HG03064 (cell line): Measurements from ENCODE around the gene SUGP1.

Experiments used
- ATAC-seq: cut with Tn5 transposase; IDR thresholded peaks from one replicate; pipeline ENCODE4 v1.9.1; 2021; ENCODE audit warnings: low read depth; ENCODE audit not compliant: unreplicated experiment

SUGP1 gene

GRCh38 chr19:19304186-19304965 lies 15.9 kb downstream of the SUGP1 start:
- no peak for ATAC-seq

DNA sequence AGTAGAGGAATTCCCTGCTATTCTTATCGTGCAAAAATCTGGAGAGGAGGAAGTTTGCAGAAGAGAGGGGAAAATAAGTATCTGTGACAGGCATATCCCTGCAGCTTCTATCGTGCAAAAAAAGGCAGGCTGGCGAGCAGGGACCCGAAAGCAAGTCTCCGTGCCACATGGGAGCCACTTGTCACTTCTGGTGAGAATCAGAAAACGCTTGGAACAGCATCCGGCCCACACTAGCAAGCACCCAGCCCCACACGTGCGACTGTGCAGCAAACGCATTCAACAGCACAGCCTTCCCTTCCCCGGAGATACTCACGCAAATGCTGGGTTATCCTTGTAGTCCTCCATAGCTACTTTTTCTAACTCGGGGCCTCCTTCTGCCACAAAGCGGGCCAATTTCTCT lies 16.9 kb downstream of the SUGP1 start:
- no peak for ATAC-seq

- ATAC-seq, result no peak
Observed at GRCh38 chr19:19300613-19301012, 19.7 kb downstream of the SUGP1 start.

GRCh38 chr19:19297759-19298158 lies 22.6 kb downstream of the SUGP1 start:
- no peak for ATAC-seq

DNA sequence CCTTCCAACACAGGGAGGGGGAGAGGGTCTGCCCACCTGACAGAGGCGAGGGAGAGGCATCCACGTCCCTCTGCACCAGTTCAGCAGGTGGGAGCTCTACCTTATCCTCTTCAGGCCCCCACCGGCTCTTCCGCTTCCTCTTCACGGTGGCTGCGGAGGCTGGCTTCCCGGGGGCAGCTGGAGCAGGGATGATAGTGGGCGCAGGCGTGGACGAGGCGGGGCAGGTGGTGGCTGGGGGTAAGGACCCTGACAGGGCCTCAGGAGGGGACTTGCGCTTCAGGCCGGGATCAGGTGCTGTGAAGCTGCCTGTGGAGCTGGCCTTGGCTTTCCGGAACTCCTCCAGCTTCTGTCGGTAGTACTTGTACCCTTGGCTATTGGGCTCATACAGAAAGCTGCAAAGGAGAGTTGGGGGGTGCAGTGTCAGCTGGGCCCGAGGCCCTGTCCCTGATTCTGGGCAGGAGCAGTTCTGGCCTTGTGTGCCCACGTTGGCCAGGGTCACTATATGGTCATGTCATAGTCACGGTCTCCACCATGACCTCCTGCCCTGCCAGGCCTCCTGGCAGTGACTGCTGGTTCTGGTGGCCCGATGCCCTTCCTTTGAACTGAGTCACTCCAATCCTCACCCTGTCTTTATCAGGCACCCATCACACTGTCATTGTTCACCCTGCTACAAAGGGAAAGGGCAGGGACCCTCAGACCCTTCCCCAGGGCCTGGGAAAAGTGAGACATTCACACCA lies 23.2 kb downstream of the SUGP1 start:
- ATAC-seq, result no peak

GRCh38 chr19:19294914-19295313 lies 25.4 kb downstream of the SUGP1 start:
- no peak for ATAC-seq

DNA sequence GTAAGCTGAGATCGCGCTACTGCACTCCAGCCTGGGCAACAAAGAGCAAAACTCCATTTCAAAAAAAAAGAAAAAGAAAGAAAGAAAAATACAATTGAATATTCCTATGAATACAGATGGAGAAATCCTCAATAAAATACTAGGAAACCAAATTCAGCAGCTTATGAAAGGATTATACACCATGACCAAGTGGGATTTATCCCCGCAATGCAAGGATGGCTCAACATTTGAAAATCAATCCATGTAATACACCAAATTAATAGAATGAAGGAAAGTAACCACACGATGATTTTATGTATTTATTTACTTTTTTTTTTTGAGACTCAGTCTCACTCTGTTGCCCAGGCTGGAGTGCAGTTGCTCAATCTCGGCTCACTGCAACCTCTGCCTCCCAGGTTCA lies 27.7 kb downstream of the SUGP1 start:
- ATAC-seq, result no peak

- no peak for ATAC-seq
Observed at GRCh38 chr19:19285686-19286085, 34.6 kb downstream of the SUGP1 start.

GRCh38 chr19:19280561-19280960 lies 39.7 kb downstream of the SUGP1 start:
- no peak for ATAC-seq

GRCh38 chr19:19279853-19280252 lies 40.5 kb downstream of the SUGP1 start:
- no peak for ATAC-seq

- no peak for ATAC-seq
Observed at GRCh38 chr19:19279062-19279612, 41.2 kb downstream of the SUGP1 start.

GRCh38 chr19:19278315-19278714 lies 42.0 kb downstream of the SUGP1 start:
- no peak for ATAC-seq

- ATAC-seq, result no peak
Observed at GRCh38 chr19:19276851-19277250, 43.5 kb downstream of the SUGP1 start.

DNA sequence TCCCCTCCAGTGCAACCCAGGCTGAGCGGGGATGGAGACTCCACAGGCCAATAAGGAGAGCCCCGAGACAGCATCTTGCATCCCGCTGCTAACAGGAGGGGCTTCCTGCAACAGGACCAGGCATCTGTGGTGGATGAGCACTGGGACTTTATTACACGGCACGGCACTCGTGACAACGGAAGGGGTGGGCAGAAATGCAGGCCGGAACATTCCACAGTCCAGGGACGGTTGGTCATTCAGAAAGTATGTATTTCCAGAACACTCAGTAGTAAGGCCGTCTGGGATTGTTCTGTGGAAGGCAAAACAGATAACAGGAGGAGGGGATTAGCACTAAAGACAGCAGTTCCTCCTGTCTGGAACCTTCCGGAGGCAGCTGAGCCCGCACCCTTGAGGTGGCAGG lies 43.9 kb downstream of the SUGP1 start:
- ATAC-seq, result no peak

DNA sequence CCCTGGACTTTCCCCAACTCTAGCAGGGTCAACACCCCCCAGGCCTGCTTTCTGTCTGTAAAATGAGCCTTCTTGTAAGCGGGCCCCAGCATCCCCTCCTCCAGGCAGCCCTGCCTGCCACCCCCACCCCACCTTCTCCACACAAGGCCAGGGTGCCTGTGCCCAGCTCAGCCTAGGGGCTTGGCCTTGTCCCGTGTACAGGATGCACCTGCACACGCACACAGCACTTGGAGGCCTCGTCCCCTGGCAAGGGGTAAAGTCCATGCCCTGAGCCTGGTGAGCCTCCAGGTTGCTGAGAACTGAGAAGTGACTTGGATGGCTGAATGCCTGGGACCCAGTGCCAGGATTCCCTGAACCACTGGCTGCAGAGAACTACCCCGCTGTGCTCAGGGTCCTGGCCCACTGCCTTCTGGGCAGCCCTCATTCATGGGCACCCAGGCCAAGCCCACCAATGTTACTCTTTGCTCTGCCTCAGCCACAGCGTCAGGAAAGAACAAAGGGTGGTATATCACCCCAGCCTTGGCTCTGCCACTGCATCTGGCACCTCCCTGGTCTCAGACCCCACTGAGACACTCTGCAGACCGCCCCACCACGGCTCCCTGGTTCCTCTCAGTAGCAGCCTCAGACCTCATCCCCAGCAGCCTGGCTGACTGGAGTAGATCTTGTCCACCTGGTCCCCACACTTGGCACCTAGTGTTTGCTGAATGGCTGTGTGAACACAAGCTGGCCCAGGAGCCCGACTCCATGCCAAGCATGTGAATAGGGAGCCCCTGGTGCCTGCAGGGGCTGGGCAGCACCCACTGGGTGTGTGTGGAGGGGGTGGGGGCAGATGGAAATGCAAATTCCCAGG lies 45.4 kb downstream of the SUGP1 start:
- ATAC-seq, result no peak

DNA sequence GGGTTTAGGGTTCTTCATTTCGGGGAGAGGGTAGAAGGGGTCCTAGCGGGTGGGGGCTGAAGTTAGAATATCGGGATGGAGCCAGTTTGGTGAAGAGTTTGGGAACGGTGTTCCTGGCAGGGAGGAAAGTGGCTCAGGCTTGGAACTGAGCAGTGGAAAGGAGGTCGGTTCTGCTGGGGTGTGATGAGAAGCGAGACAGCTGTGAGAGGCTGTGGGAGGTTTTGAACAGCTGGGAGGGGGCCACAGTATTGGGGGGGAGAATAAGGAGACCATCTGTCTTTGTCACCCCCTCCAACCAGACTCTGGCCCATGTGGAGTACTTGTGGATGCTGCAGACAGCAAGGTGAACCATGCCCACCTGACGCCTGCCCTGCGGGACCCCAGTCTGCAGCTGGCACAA lies 46.2 kb downstream of the SUGP1 start:
- no peak for ATAC-seq

DNA sequence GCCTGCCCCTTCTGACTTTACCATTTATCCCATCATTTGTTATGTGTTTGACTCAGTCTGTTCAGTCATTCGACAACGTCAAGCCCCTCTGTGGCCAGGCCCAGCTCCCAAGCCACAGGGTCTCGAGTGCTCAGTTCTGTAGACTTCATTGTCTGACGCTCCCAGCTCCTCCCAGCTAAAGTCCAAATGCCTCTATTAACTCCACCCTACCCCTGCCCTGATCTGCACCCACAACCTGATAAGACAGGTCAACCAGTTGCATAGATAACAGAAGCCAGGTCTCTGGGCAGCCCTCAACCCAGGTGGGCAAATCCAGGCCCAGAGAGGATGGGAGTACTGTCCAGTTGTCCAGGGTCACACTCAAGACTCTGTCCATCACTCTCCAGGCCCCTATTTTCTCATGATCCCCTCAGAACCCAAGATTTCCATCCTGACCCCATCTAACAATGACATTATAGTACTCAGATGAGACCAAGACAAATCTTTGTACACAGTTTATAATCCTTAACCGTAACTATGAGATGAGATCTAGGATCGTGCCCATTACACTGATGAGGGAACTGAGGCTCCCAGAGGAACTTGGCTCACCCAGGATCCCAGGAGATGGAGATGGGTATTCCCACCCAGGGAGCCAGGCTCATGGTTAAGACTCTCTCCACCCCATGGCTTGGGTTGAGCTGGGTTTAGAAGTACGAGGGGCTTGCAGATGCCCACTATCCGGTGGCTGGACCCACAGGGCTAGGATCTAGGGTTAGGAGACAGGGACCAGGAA lies 48.3 kb downstream of the SUGP1 start:
- ATAC-seq, result no peak

DNA sequence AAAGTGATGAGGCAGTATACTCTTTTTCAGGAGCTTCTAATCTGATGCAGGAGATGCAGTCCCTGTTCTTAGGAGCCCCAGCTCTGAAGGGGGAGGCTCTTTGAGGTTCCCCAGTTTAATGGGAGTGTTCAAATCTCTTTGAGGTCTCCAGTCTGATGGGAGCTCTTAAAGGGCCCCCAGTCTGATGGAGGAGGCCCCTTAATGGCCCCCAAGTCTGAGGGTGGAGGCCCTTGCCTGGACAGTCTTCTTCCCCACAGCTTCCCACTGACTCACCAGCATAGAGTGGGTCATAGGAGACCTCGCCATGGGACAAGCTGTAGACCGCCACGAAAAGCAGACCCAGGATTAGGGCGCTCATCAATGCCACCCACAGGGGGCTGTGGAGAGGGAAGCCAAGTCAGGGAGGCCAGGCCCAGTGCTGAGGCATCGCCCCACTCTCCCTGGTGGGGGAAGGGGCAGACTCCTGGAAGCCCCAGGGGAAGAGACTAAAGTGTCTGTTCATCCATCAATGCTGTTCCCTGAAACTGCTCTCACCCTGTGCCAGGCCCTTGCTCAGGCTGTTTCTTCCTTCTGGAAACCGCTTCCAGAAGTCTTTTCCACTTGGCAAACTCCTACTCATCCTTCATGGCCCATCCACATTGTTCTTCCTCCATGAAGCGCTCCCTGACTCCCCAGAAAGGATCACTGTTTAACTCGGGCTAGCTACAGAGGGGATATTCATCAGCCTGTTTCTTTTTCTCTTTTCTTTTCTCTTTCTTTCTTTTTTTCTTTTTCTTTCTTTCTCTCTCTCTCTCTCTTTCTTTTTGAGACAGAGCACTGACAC lies 49.3 kb downstream of the SUGP1 start:
- no peak for ATAC-seq

DNA sequence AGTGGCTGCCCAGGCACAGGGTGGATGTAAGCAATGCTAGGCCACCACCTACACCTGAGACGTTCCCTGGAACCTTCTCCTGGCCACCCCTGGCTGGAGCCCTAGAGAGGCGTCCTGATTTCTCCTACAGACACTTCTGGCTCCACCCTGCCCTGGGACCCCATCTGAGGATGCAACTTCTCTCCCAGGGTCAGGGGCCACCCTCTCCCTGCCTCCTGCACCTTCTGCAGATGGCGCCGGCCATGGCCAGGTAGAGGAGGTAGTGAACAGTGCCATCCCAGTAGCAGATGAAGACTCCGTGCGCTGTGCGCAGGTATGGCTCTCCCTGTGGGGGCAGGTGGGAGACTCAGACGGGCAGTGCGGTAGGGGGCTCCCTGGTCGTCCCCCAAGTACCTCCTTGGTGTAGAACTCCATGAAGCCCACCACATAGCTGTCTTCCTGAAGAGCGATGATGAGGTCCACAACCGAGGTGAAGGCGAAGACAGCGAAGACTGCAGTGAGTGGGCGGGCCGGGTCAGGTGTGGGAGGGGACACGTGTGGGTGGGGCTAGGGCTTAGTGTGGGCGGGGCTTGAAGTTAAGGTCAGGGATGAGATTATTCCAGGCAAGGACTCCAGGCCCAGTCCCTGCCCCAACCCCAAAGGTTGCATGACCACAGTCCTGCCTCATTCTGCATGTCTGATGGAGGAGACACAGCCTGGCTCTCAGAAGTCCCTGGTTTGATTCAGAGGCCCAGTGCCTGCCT lies 50.2 kb downstream of the SUGP1 start:
- ATAC-seq, result no peak
